HG02798 (cell line): ENCODE data around the gene NFIA.
"Not testable (repeated sequence)": the region's sequence is repeated elsewhere in the genome, so short reads cannot be mapped to it uniquely, and the experiment has no call there.

Experiments used
- ATAC-seq: cut with Tn5 transposase; IDR thresholded peaks from one replicate; pipeline ENCODE4 v1.9.1; 2021; ENCODE audit warnings: mild to moderate bottlenecking; ENCODE audit not compliant: unreplicated experiment, poor library complexity

The NFIA gene

GRCh38 chr1:61260171-61260570, 177.8 kb downstream of the NFIA start:
- no peak for ATAC-seq

GRCh38 chr1:61261595-61261994, 179.2 kb downstream of the NFIA start:
- no peak for ATAC-seq

- no peak for ATAC-seq
These were observed 181.8 kb downstream of the NFIA start for GRCh38 chr1:61263905-61264824.

GRCh38 chr1:61264825-61265242, 182.5 kb downstream of the NFIA start:
- no peak for ATAC-seq

GRCh38 chr1:61265665-61266064, 183.3 kb downstream of the NFIA start:
- ATAC-seq, result no peak

- no peak for ATAC-seq
These were observed 184.4 kb downstream of the NFIA start for GRCh38 chr1:61266738-61267137.

- no peak for ATAC-seq
These were observed 186.3 kb downstream of the NFIA start for GRCh38 chr1:61268546-61269240.

GRCh38 chr1:61269602-61270001, 187.2 kb downstream of the NFIA start:
- ATAC-seq, result no peak

GRCh38 chr1:61270107-61270506, 187.7 kb downstream of the NFIA start:
- no peak for ATAC-seq

- no peak for ATAC-seq
These were observed 188.5 kb downstream of the NFIA start for GRCh38 chr1:61270761-61271411.

GRCh38 chr1:61271412-61271789, 189.0 kb downstream of the NFIA start:
- ATAC-seq, result no peak

GRCh38 chr1:61273167-61273705, 190.9 kb downstream of the NFIA start:
- no peak for ATAC-seq

- ATAC-seq, result no peak
These were observed 191.5 kb downstream of the NFIA start for GRCh38 chr1:61273861-61274260.

GRCh38 chr1:61274939-61275338, 192.6 kb downstream of the NFIA start:
- no peak for ATAC-seq

GRCh38 chr1:61276246-61276645, 193.9 kb downstream of the NFIA start:
- ATAC-seq, result no peak

- no peak for ATAC-seq
These were observed 194.8 kb downstream of the NFIA start for GRCh38 chr1:61277121-61277690.

- not testable (repeated sequence) for ATAC-seq
These were observed 196.1 kb downstream of the NFIA start for GRCh38 chr1:61278503-61278902.

- no peak for ATAC-seq
These were observed 196.6 kb downstream of the NFIA start for GRCh38 chr1:61278966-61279365.

GRCh38 chr1:61279570-61279969, 197.2 kb downstream of the NFIA start:
- no peak for ATAC-seq

GRCh38 chr1:61280452-61280851, 198.1 kb downstream of the NFIA start:
- no peak for ATAC-seq
